CD14-positive monocyte (primary cell): ENCODE measurements around the gene GRIK2. TPM values are rescaled to one million over a fixed set of nuclear protein-coding genes. Genes with fewer than 3 reads are reported as not detected.

ENCODE experiments used
- DNase-seq, 3 donors: peaks; one replicate each; pipeline ENCODE4 v3.0.0-alpha.2; 2011 to 2022
- H2AFZ ChIP-seq: 2 replicates; pipeline ENCODE4 v1.6.0; 2012; ENCODE audit warnings: mild to moderate bottlenecking, low read depth, low read length, inconsistent platforms; ENCODE audit not compliant: insufficient read depth, poor library complexity, severe bottlenecking
- H3K27ac ChIP-seq, 2 donors: 1 replicate in 1 of 2; 2 replicates in 1 of 2; pipeline ENCODE4 v1.5.1; 2012 to 2013; ENCODE audit warnings: low read length in 2 of 2, control low read depth in 1 of 2, inconsistent platforms in 1 of 2, low read depth in 1 of 2, mild to moderate bottlenecking in 1 of 2
- H3K27me3 ChIP-seq, 2 donors: one replicate each; pipeline versions ENCODE4 v1.6.0 to v1.6.1; 2011 to 2013; ENCODE audit warnings: low read length in 2 of 2; ENCODE audit not compliant: control insufficient read depth in 2 of 2, insufficient read depth in 2 of 2
- H3K36me3 ChIP-seq, 2 donors: replicated peaks in 1 of 2; 1 replicate in 1 of 2; 2 replicates in 1 of 2; pipeline versions ENCODE4 v1.5.1 to v1.6.1; 2012 to 2013; ENCODE audit warnings: low read length in 2 of 2, control low read depth in 1 of 2, inconsistent platforms in 1 of 2, mild to moderate bottlenecking in 1 of 2; ENCODE audit not compliant: insufficient read depth in 2 of 2, control insufficient read depth in 1 of 2
- H3K4me1 ChIP-seq, 2 donors: 1 replicate in 1 of 2; 2 replicates in 1 of 2; pipeline versions ENCODE4 v1.5.1 to v1.6.1; 2012 to 2013; ENCODE audit warnings: low read length in 2 of 2, control low read depth in 1 of 2, inconsistent platforms in 1 of 2, mild to moderate bottlenecking in 1 of 2, moderate library complexity in 1 of 2; ENCODE audit not compliant: insufficient read depth in 2 of 2, control insufficient read depth in 1 of 2
- H3K4me2 ChIP-seq: replicated peaks from 2 replicates; pipeline ENCODE3; 2012; ENCODE audit warnings: low read length, moderate library complexity, mild to moderate bottlenecking; ENCODE audit not compliant: poor library complexity, severe bottlenecking; ENCODE audit errors: extremely low read depth
- H3K4me3 ChIP-seq, 3 experiments: fragments of 200-600 bp in 1 of 3; sonication (generic) in 1 of 3; replicated peaks in 1 of 3; 1 replicate in 2 of 3; 2 replicates in 1 of 3; pipeline ENCODE4 v1.5.1; 2011 to 2013; ENCODE audit warnings: low read length in 3 of 3, mild to moderate bottlenecking in 3 of 3, control low read depth in 2 of 3, low read depth in 2 of 3, inconsistent platforms in 1 of 3, moderate library complexity in 1 of 3
- H3K79me2 ChIP-seq: 2 replicates; pipeline ENCODE4 v1.6.0; 2012; ENCODE audit warnings: mild to moderate bottlenecking, control low read depth, inconsistent platforms, low read length, moderate library complexity; ENCODE audit not compliant: insufficient read depth
- H3K9ac ChIP-seq: 2 replicates; pipeline ENCODE4 v1.6.0; 2017; ENCODE audit warnings: low read length, mild to moderate bottlenecking; ENCODE audit not compliant: insufficient read depth, poor library complexity, severe bottlenecking
- H3K9me3 ChIP-seq, 2 donors: replicated peaks in 1 of 2; 1 replicate in 1 of 2; 2 replicates in 1 of 2; pipeline versions ENCODE4 v1.5.1 to v1.6.1; 2012 to 2013; ENCODE audit warnings: low read length in 2 of 2, control low read depth in 1 of 2; ENCODE audit not compliant: control insufficient read depth in 1 of 2, insufficient read depth in 1 of 2
- H4K20me1 ChIP-seq: 2 replicates; pipeline ENCODE4 v1.6.0; 2012; ENCODE audit warnings: mild to moderate bottlenecking, low read length, control low read depth, moderate library complexity; ENCODE audit not compliant: insufficient read depth
- H3K27ac Mint-ChIP-seq, 7 donors: one replicate each; pipeline ENCODE4 v1.8.0; 2020; ENCODE audit warnings: mild to moderate bottlenecking in 7 of 7, mixed read lengths in 7 of 7, moderate library complexity in 6 of 7, inconsistent platforms in 2 of 7
- H3K27me3 Mint-ChIP-seq, 3 donors: one replicate each; pipeline ENCODE4 v1.8.0; 2021 to 2022; ENCODE audit warnings: low read depth in 3 of 3, mild to moderate bottlenecking in 3 of 3, mixed read lengths in 3 of 3, moderate library complexity in 3 of 3, inconsistent platforms in 1 of 3
- H3K36me3 Mint-ChIP-seq, 2 donors: one replicate each; pipeline ENCODE4 v1.8.0; 2020; ENCODE audit warnings: mixed read lengths in 2 of 2, inconsistent platforms in 1 of 2, mild to moderate bottlenecking in 1 of 2
- H3K4me1 Mint-ChIP-seq: one replicate; pipeline ENCODE4 v1.8.0; 2020; ENCODE audit warnings: mild to moderate bottlenecking, mixed read lengths
- H3K4me3 Mint-ChIP-seq, 2 donors: one replicate each; pipeline ENCODE4 v1.8.0; 2020; ENCODE audit warnings: mild to moderate bottlenecking in 2 of 2, mixed read lengths in 2 of 2, moderate library complexity in 1 of 2
- H3K9me3 Mint-ChIP-seq, 7 donors: one replicate each; pipeline ENCODE4 v1.8.0; 2020 to 2022; ENCODE audit warnings: mixed read lengths in 7 of 7, mild to moderate bottlenecking in 6 of 7, moderate library complexity in 6 of 7, inconsistent platforms in 2 of 7
- WGBS: methylation state at CpG from one replicate; pipeline ENCODE4 v1.1.5; 2013; ENCODE audit warnings: missing lambda C conversion rate; ENCODE audit not compliant: insufficient coverage; 5-methylcytosine and 5-hydroxymethylcytosine counted together
- intact Hi-C, 2 donors: fragments of 100-400 bp; cut with micrococcal nuclease; formaldehyde crosslinking; loops; one replicate each; pipeline versions ENCODE4 v1.15.0 to v1.15.1; 2023
- polyA plus RNA-seq, 3 donors: library from polyadenylated mRNA; depleted of rRNA in 1 of 3; unstranded in 2 of 3; stranded (reverse) in 1 of 3; fragments of 300-500 nt in 2 of 3; fragments of >200 nt in 1 of 3; fragmentation: Illumina TruSeq in 2 of 3; gene quantifications; 1 replicate in 2 of 3; 2 replicates in 1 of 3; pipeline ENCODE4 v1.2.3, GENCODE V29; 2012 to 2021
- TF ChIP-seq, protein P1 (sequence below): fragments of 200-600 bp; IDR thresholded peaks from one replicate; pipeline ENCODE4 v1.8.0; 2022; ENCODE audit warnings: antibody characterized with exemption, mild to moderate bottlenecking

The GRIK2 gene
- polyA plus RNA-seq, 3 donors = not detected

GRCh38 chr6:101484781-101485180, 91.3 kb downstream of the GRIK2 start:
- peaks cover 0 to 1% (median 0%) of the 10 kb centered on the region in 3 donors for H3K27me3 Mint-ChIP-seq
- H3K9me3 Mint-ChIP-seq = peaks cover 0 to 2% (median 0%) of the 10 kb centered on the region in 7 donors
- no peak overlapping the region for H3K4me3 Mint-ChIP-seq
- Histone ChIP-seq H3K4me2 (no peak overlapping the region), H3K27me3 (no peaks in the 10 kb centered on the region), H4K20me1 (no peaks in the 10 kb centered on the region), H2AFZ (no peak overlapping the region), H3K4me3 (no peak overlapping the region), H3K9ac (no peak overlapping the region), H3K27ac (no peak overlapping the region), H3K4me1 (no peaks in the 10 kb centered on the region), H3K36me3 (no peaks in the 10 kb centered on the region), H3K79me2 (no peaks in the 10 kb centered on the region), H3K9me3 (no peaks in the 10 kb centered on the region)
- no peaks in the 10 kb centered on the region for H3K36me3 Mint-ChIP-seq
- H3K27ac Mint-ChIP-seq = no peak overlapping the region
- TF ChIP-seq, protein P1, sequence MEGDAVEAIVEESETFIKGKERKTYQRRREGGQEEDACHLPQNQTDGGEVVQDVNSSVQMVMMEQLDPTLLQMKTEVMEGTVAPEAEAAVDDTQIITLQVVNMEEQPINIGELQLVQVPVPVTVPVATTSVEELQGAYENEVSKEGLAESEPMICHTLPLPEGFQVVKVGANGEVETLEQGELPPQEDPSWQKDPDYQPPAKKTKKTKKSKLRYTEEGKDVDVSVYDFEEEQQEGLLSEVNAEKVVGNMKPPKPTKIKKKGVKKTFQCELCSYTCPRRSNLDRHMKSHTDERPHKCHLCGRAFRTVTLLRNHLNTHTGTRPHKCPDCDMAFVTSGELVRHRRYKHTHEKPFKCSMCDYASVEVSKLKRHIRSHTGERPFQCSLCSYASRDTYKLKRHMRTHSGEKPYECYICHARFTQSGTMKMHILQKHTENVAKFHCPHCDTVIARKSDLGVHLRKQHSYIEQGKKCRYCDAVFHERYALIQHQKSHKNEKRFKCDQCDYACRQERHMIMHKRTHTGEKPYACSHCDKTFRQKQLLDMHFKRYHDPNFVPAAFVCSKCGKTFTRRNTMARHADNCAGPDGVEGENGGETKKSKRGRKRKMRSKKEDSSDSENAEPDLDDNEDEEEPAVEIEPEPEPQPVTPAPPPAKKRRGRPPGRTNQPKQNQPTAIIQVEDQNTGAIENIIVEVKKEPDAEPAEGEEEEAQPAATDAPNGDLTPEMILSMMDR = no peak
- intact Hi-C loops = no loop called here
- WGBS = 100% methylated on average over 1 of the region's 3 CpGs
- no peaks in the 10 kb centered on the region for H3K4me1 Mint-ChIP-seq
- DNase-seq = no peak

GRCh38 chr6:101486124-101486523, 92.6 kb downstream of the GRIK2 start:
- intact Hi-C loops = no loop called here
- H3K27ac ChIP-seq = no peak overlapping the region
- Mint-ChIP-seq H3K4me1 (no peaks in the 10 kb centered on the region), H3K27ac (no peak overlapping the region), H3K27me3 (peaks cover 0 to 1% (median 0%) of the 10 kb centered on the region in 3 donors), H3K9me3 (peaks cover 0 to 4% (median 0%) of the 10 kb centered on the region in 7 donors), H3K36me3 (no peaks in the 10 kb centered on the region), H3K4me3 (no peak overlapping the region)
- H3K4me3 ChIP-seq = no peak overlapping the region
- H3K27me3 ChIP-seq = no peaks in the 10 kb centered on the region
- no peaks in the 10 kb centered on the region for H3K9me3 ChIP-seq
- DNase-seq = no peak
- H3K4me1 ChIP-seq = no peaks in the 10 kb centered on the region
- H3K36me3 ChIP-seq = no peaks in the 10 kb centered on the region
- TF ChIP-seq, protein P1 = no peak
- no peak overlapping the region for H2AFZ ChIP-seq
- 69% methylated on average over 2 of the region's 3 CpGs for WGBS
- no peak overlapping the region for H3K9ac ChIP-seq
- H3K4me2 ChIP-seq = no peak overlapping the region
- no peaks in the 10 kb centered on the region for H4K20me1 ChIP-seq
- H3K79me2 ChIP-seq = no peaks in the 10 kb centered on the region
